Thyroid gland (tissue), 4 donors: Measurements from ENCODE around the gene RNF214. TPM values are rescaled to one million over a fixed set of nuclear protein-coding genes. Genes with fewer than 3 reads are reported as not detected.

ENCODE experiments used
- DNase-seq, 2 donors: peaks; one replicate each; pipeline ENCODE4 v3.0.0-alpha.2; 2019
- H3K27ac ChIP-seq, 3 donors: fragments of 200-600 bp; sonication (generic); 1 replicate in 2 of 3; 2 replicates in 1 of 3; pipeline ENCODE4 v1.5.1; 2016 to 2019; ENCODE audit warnings: mild to moderate bottlenecking in 1 of 3, moderate library complexity in 1 of 3
- H3K27me3 ChIP-seq: fragments of 200-600 bp; sonication (generic); one replicate; pipeline ENCODE4 v1.5.1; 2019
- H3K36me3 ChIP-seq, 2 donors: fragments of 200-600 bp; sonication (generic); one replicate each; pipeline ENCODE4 v1.5.1; 2016 to 2019
- H3K4me1 ChIP-seq, 2 donors: fragments of 200-600 bp; sonication (generic); one replicate each; pipeline ENCODE4 v1.5.1; 2017 to 2019
- H3K4me3 ChIP-seq, 3 donors: fragments of 200-600 bp; sonication (generic); replicated peaks in 1 of 3; 1 replicate in 2 of 3; 2 replicates in 1 of 3; pipeline ENCODE4 v1.5.1; 2016; ENCODE audit warnings: mild to moderate bottlenecking in 1 of 3
- H3K9me3 ChIP-seq: fragments of 200-600 bp; sonication (generic); one replicate; pipeline ENCODE4 v1.5.1; 2017
- CTCF ChIP-seq, 6 experiments: fragments of 200-600 bp in 3 of 6; fragments of 450-650 bp in 3 of 6; sonication (generic) in 3 of 6; IDR thresholded peaks; one replicate each; pipeline ENCODE4 v1.5.1; 2016 to 2019; ENCODE audit warnings: antibody characterized with exemption in 6 of 6, mild to moderate bottlenecking in 2 of 6, inconsistent platforms in 1 of 6, moderate library complexity in 1 of 6
- POLR2A ChIP-seq, 2 donors: fragments of 450-650 bp; IDR thresholded peaks; one replicate each; pipeline ENCODE4 v1.6.1; 2017; ENCODE audit warnings: antibody characterized with exemption in 2 of 2, mild to moderate bottlenecking in 2 of 2, moderate library complexity in 1 of 2
- WGBS, 2 donors: methylation state at CpG; one replicate each; pipeline ENCODE4 v1.1.5; 2017; 5-methylcytosine and 5-hydroxymethylcytosine counted together
- intact Hi-C: fragments of 100-400 bp; cut with DNase I; formaldehyde crosslinking; loops from one replicate; pipeline ENCODE4 v1.15.1; 2023
- total RNA-seq, 4 donors: library from RNA; depleted of rRNA; stranded (reverse); fragments of >200 nt; gene quantifications; one replicate each; pipeline ENCODE4 v1.2.3, GENCODE V29; 2016

RNF214 gene
- total RNA-seq, 4 donors from 2014 or later, result 17.4 to 22.8 (median 20.0) TPM

- intact Hi-C loops, result no loop called here
- H3K36me3 ChIP-seq, result no peaks in the 10 kb centered on the region
- H3K27me3 ChIP-seq, result no peaks in the 10 kb centered on the region
- no peaks in the 10 kb centered on the region for H3K9me3 ChIP-seq
- TF ChIP-seq CTCF (IDR thresholded peaks at IDR 0.05) (no peak), POLR2A (IDR thresholded peaks at IDR 0.05) (peak in 1 of 2 donors; percentile 65)
- 0 to 1% methylated on average over 55 to 56 of the region's 64 CpGs for WGBS, 2 donors
- peak within 1 kb of the TSS; percentile 38 to 76 (median 55) for H3K4me3 ChIP-seq
- peak; percentile 97 for DNase-seq
- peaks cover 9 to 13% of the 10 kb centered on the region in 2 donors for H3K4me1 ChIP-seq
- H3K27ac ChIP-seq, result peak within 1 kb of the TSS; percentile 75 to 88 (median 78)
Measured at GRCh38 chr11:117327567-117328374, 95.3 kb downstream of the RNF214 start, which contains the start of gene CEP164. Gene CEP164 (plus strand): TSS chr11:117327854. CDS start chr11:117338587, 10,733 bp downstream.

- TF ChIP-seq CTCF (IDR thresholded peaks at IDR 0.05) (no peak), POLR2A (IDR thresholded peaks at IDR 0.05) (no peak)
Measured at GRCh38 chr11:117328375-117329010, 96.0 kb downstream of the RNF214 start.

GRCh38 chr11:117332843-117333242 is 100.4 kb downstream of the RNF214 start:
- Histone ChIP-seq H3K27ac (no peak overlapping the region), H3K4me3 (no peak overlapping the region), H3K9me3 (no peaks in the 10 kb centered on the region), H3K27me3 (no peaks in the 10 kb centered on the region), H3K36me3 (no peaks in the 10 kb centered on the region), H3K4me1 (peaks cover 9 to 13% of the 10 kb centered on the region in 2 donors)
- no peak for DNase-seq
- TF ChIP-seq POLR2A (IDR thresholded peaks at IDR 0.05) (no peak), CTCF (IDR thresholded peaks at IDR 0.05) (no peak)
- intact Hi-C loops, result no loop called here
- 46 to 100% methylated on average over 2 of the region's 2 CpGs for WGBS, 2 donors

More at GRCh38 chr11:117328375-117329010, 96.0 kb downstream of the RNF214 start:
- H3K4me3 ChIP-seq, result peak overlapping the region; percentile 38 to 76 (median 55)
- peak overlapping the region; percentile 75 to 88 (median 78) for H3K27ac ChIP-seq
- no peaks in the 10 kb centered on the region for H3K36me3 ChIP-seq
- 7% methylated on average over 15 of the region's 15 CpGs for WGBS, 2 donors
- H3K9me3 ChIP-seq, result no peaks in the 10 kb centered on the region
- H3K4me1 ChIP-seq, result peaks cover 9 to 13% of the 10 kb centered on the region in 2 donors
- intact Hi-C loops, result no loop called here
- H3K27me3 ChIP-seq, result no peaks in the 10 kb centered on the region
- peak in 1 of 2 donors; percentile 41 for DNase-seq

GRCh38 chr11:117333917-117334316 is 101.4 kb downstream of the RNF214 start:
- intact Hi-C loops, result no loop called here
- no peak for DNase-seq
- no peak for TF ChIP-seq POLR2A (IDR thresholded peaks at IDR 0.05)
- TF ChIP-seq CTCF (IDR thresholded peaks at IDR 0.05), result no peak
- Histone ChIP-seq H3K9me3 (no peaks in the 10 kb centered on the region), H3K36me3 (no peaks in the 10 kb centered on the region), H3K4me1 (peaks cover 7% of the 10 kb centered on the region in 2 donors), H3K27me3 (no peaks in the 10 kb centered on the region), H3K27ac (no peak overlapping the region), H3K4me3 (no peak overlapping the region)
- WGBS, 2 donors, result 89 to 92% methylated on average over 9 of the region's 9 CpGs

- H3K27ac ChIP-seq, result no peak overlapping the region
- no peak overlapping the region for H3K4me3 ChIP-seq
- no peaks in the 10 kb centered on the region for H3K4me1 ChIP-seq
- H3K36me3 ChIP-seq, result no peaks in the 10 kb centered on the region
- no peaks in the 10 kb centered on the region for H3K9me3 ChIP-seq
- DNase-seq, result no peak
- no peaks in the 10 kb centered on the region for H3K27me3 ChIP-seq
- TF ChIP-seq POLR2A (IDR thresholded peaks at IDR 0.05) (no peak), CTCF (IDR thresholded peaks at IDR 0.05) (no peak)
- intact Hi-C loops, result no loop called here
- 89 to 90% methylated on average over 6 of the region's 6 CpGs for WGBS, 2 donors
Measured at GRCh38 chr11:117334896-117335295, 102.4 kb downstream of the RNF214 start.
